Neural cell (in vitro differentiated cells): Measurements from ENCODE around the gene VIPR1. TPM values are rescaled to one million over a fixed set of nuclear protein-coding genes. Genes with fewer than 3 reads are reported as not detected.

Experiments used
- H2AFZ ChIP-seq: fragments of 200-600, 300-800 bp; sonication (generic), shearing (Covaris generic); 2 replicates; pipeline ENCODE4 v1.6.0; 2014; ENCODE audit warnings: low read depth, mild to moderate bottlenecking, antibody characterized with exemption, low read length, moderate library complexity
- H3F3A ChIP-seq: fragments of 200-600 bp; shearing (Covaris generic); 2 replicates; pipeline ENCODE4 v1.6.1; 2016; ENCODE audit warnings: mild to moderate bottlenecking, moderate library complexity, mixed read lengths, antibody characterized with exemption, low read length; ENCODE audit not compliant: insufficient read depth, poor library complexity, severe bottlenecking
- H3K27ac ChIP-seq: fragments of 200-600, 300-800 bp; sonication (generic), shearing (Covaris generic); 2 replicates; pipeline ENCODE4 v1.5.1; 2014; ENCODE audit warnings: mild to moderate bottlenecking, low read length, moderate library complexity
- H3K27me3 ChIP-seq: fragments of 300-800, 200-600 bp; sonication (generic), shearing (Covaris generic); 2 replicates; pipeline ENCODE4 v1.6.0; 2014; ENCODE audit warnings: mild to moderate bottlenecking, low read depth, low read length, moderate library complexity; ENCODE audit not compliant: insufficient read depth
- H3K36me3 ChIP-seq: fragments of 300-800, 200-600 bp; sonication (generic), shearing (Covaris generic); 2 replicates; pipeline ENCODE4 v1.5.1; 2014; ENCODE audit warnings: mild to moderate bottlenecking, antibody characterized with exemption, low read length, moderate library complexity; ENCODE audit not compliant: insufficient read depth
- H3K4me2 ChIP-seq: fragments of 300-800, 200-600 bp; sonication (generic), shearing (Covaris generic); 2 replicates; pipeline ENCODE4 v1.6.0; 2014; ENCODE audit warnings: mild to moderate bottlenecking, low read length
- H3K4me3 ChIP-seq: fragments of 300-800, 200-600 bp; sonication (generic), shearing (Covaris generic); 2 replicates; pipeline ENCODE4 v1.5.1; 2014; ENCODE audit warnings: mild to moderate bottlenecking, low read length, moderate library complexity
- H3K79me2 ChIP-seq: fragments of 200-600 bp; shearing (Covaris generic); replicated peaks from 2 replicates; pipeline ENCODE4 v1.6.0; 2014; ENCODE audit warnings: mild to moderate bottlenecking, low read length, moderate library complexity; ENCODE audit not compliant: insufficient read depth
- H3K9ac ChIP-seq: fragments of 300-800, 200-600 bp; sonication (generic), shearing (Covaris generic); 2 replicates; pipeline ENCODE4 v1.6.1; 2016; ENCODE audit warnings: mild to moderate bottlenecking, low read length, mixed read lengths
- H3K9me2 ChIP-seq: fragments of 200-600 bp; shearing (Covaris generic); 2 replicates; pipeline ENCODE4 v1.6.1; 2016; ENCODE audit warnings: mild to moderate bottlenecking, low read length, mixed read lengths; ENCODE audit not compliant: insufficient read depth
- H3K9me3 ChIP-seq: fragments of 200-600, 300-800 bp; sonication (generic), shearing (Covaris generic); 2 replicates; pipeline ENCODE4 v1.6.1; 2016; ENCODE audit warnings: mild to moderate bottlenecking, mixed run types, low read length, moderate library complexity, mixed read lengths
- H4K20me1 ChIP-seq: fragments of 200-600 bp; shearing (Covaris generic); 2 replicates; pipeline ENCODE4 v1.6.1; 2016; ENCODE audit warnings: mild to moderate bottlenecking, mixed run types; ENCODE audit not compliant: insufficient read depth
- EP300 ChIP-seq: fragments of 450-650 bp; conservative IDR thresholded peaks from 2 replicates; pipeline ENCODE4 v1.6.1; 2014; ENCODE audit warnings: antibody characterized with exemption, mild to moderate bottlenecking, moderate library complexity; ENCODE audit not compliant: poor library complexity, severe bottlenecking
- EZH2 ChIP-seq: fragments of 200-600, 300-800 bp; shearing (Covaris generic), sonication (generic); IDR thresholded peaks from 2 replicates; pipeline ENCODE4 v1.6.1; 2014; ENCODE audit warnings: antibody characterized with exemption, low read length, borderline replicate concordance, mild to moderate bottlenecking; ENCODE audit not compliant: insufficient read depth, poor library complexity, severe bottlenecking
- MXI1 ChIP-seq: fragments of 450-650 bp; conservative IDR thresholded peaks from 2 replicates; pipeline ENCODE4 v1.6.1; 2014; ENCODE audit warnings: antibody characterized with exemption, mild to moderate bottlenecking; ENCODE audit not compliant: poor library complexity, severe bottlenecking
- POLR2AphosphoS5 ChIP-seq: IDR thresholded peaks from 2 replicates; pipeline ENCODE4 v1.6.1; 2012
- RAD21 ChIP-seq: fragments of 450-650 bp; conservative IDR thresholded peaks from 2 replicates; pipeline ENCODE4 v1.6.1; 2014; ENCODE audit warnings: antibody characterized with exemption, mild to moderate bottlenecking, moderate library complexity
- SMC3 ChIP-seq: fragments of 450-650 bp; conservative IDR thresholded peaks from 2 replicates; pipeline ENCODE4 v1.6.1; 2014; ENCODE audit warnings: antibody characterized with exemption, mild to moderate bottlenecking, moderate library complexity; ENCODE audit not compliant: poor library complexity
- TAF1 ChIP-seq: IDR thresholded peaks from 2 replicates; pipeline ENCODE4 v1.6.1; 2012; ENCODE audit warnings: low read depth
- polyA plus RNA-seq: library from polyadenylated mRNA; depleted of rRNA; stranded (reverse); fragments of >200 nt; gene quantifications from 2 replicates; pipeline ENCODE4 v1.2.3, GENCODE V29; 2014
- TF ChIP-seq, protein P1 (sequence below): IDR thresholded peaks from 2 replicates; pipeline ENCODE4 v1.6.1; 2012; ENCODE audit warnings: borderline replicate concordance
- TF ChIP-seq, protein P2 (sequence below): fragments of 450-650 bp; IDR thresholded peaks from 2 replicates; pipeline ENCODE4 v1.5.1; 2014; ENCODE audit warnings: antibody characterized with exemption, mild to moderate bottlenecking, moderate library complexity; ENCODE audit not compliant: poor library complexity, severe bottlenecking

Gene VIPR1
- polyA plus RNA-seq, 1 donor from 2014 or later, result 1.6 TPM

DNA sequence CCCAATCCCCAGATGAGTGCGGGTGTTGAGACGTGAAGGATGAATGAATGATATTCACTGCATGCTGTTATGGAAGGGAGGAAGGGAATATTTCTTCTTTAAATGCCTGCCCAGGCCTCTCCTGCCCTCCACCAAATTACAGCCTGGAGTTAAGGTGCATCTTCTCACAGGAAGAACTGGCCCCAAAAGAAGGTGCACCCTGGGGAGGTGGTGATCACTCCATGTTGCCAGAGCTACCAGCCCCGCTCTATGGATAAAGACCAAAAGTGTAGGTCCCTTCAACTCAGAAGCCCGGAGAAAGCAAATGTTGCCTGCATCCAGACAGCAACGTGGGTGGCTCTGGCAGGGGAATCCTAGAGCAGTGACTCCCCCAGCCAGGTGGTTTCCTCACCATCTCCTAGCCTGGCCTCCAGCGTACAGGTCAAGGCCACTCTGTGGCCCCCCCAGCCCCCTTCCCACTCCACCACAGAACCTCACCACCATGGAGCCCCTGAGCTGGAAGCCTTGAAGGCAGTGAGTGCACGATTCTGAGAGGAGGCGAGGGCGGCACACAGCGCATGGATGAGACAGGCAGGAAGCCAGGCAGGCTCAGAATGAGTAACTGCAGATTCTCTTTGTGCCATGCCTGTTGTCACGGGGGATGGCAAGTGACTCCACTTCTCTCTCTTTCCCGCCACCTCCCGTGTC is 3.5 kb upstream of the VIPR1 start:
- Histone ChIP-seq H4K20me1 (no peaks in the 10 kb centered on the region), H3K79me2 (no peaks in the 10 kb centered on the region), H3K27me3 (peaks cover 50% of the 10 kb centered on the region), H3K4me3 (no peak overlapping the region), H3F3A (no peaks in the 10 kb centered on the region), H3K4me2 (no peak overlapping the region), H3K9me3 (no peaks in the 10 kb centered on the region), H3K36me3 (no peaks in the 10 kb centered on the region), H2AFZ (no peak overlapping the region), H3K9ac (no peak overlapping the region), H3K27ac (no peak overlapping the region), H3K9me2 (no peaks in the 10 kb centered on the region)
- TF ChIP-seq POLR2AphosphoS5 (no peak), EZH2 (no peak), EP300 (no peak), MXI1 (no peak), RAD21 (no peak), SMC3 (no peak), TAF1 (no peak)
- TF ChIP-seq, protein P1, sequence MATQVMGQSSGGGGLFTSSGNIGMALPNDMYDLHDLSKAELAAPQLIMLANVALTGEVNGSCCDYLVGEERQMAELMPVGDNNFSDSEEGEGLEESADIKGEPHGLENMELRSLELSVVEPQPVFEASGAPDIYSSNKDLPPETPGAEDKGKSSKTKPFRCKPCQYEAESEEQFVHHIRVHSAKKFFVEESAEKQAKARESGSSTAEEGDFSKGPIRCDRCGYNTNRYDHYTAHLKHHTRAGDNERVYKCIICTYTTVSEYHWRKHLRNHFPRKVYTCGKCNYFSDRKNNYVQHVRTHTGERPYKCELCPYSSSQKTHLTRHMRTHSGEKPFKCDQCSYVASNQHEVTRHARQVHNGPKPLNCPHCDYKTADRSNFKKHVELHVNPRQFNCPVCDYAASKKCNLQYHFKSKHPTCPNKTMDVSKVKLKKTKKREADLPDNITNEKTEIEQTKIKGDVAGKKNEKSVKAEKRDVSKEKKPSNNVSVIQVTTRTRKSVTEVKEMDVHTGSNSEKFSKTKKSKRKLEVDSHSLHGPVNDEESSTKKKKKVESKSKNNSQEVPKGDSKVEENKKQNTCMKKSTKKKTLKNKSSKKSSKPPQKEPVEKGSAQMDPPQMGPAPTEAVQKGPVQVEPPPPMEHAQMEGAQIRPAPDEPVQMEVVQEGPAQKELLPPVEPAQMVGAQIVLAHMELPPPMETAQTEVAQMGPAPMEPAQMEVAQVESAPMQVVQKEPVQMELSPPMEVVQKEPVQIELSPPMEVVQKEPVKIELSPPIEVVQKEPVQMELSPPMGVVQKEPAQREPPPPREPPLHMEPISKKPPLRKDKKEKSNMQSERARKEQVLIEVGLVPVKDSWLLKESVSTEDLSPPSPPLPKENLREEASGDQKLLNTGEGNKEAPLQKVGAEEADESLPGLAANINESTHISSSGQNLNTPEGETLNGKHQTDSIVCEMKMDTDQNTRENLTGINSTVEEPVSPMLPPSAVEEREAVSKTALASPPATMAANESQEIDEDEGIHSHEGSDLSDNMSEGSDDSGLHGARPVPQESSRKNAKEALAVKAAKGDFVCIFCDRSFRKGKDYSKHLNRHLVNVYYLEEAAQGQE, result no peak
- TF ChIP-seq, protein P2, sequence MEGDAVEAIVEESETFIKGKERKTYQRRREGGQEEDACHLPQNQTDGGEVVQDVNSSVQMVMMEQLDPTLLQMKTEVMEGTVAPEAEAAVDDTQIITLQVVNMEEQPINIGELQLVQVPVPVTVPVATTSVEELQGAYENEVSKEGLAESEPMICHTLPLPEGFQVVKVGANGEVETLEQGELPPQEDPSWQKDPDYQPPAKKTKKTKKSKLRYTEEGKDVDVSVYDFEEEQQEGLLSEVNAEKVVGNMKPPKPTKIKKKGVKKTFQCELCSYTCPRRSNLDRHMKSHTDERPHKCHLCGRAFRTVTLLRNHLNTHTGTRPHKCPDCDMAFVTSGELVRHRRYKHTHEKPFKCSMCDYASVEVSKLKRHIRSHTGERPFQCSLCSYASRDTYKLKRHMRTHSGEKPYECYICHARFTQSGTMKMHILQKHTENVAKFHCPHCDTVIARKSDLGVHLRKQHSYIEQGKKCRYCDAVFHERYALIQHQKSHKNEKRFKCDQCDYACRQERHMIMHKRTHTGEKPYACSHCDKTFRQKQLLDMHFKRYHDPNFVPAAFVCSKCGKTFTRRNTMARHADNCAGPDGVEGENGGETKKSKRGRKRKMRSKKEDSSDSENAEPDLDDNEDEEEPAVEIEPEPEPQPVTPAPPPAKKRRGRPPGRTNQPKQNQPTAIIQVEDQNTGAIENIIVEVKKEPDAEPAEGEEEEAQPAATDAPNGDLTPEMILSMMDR, result no peak

DNA sequence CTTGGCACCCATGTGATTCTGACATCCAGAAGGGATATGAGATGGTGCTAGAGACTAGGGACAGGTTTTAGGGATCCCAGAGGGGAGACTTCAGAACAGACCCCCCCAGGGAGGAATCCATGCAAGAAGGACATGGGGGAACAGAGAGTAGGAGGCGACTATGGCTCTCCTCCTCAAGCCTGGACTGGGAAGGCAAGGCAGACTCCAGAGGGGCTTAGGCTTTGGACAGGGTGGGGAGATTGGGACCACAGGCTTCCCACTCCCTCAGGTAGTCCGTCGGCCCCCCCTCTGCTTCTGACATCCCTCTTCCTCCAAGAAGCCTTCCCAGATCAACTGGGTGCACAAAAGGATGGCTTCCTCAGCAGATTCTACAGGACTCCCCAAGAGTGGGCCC is 3.0 kb upstream of the VIPR1 start:
- no peak overlapping the region for H2AFZ ChIP-seq
- H3K9ac ChIP-seq, result no peak overlapping the region
- TF ChIP-seq EZH2, result no peak
- no peak for TF ChIP-seq POLR2AphosphoS5
- no peak for TF ChIP-seq TAF1
- no peak for TF ChIP-seq SMC3
- TF ChIP-seq, protein P2, result no peak
- no peak for TF ChIP-seq MXI1
- TF ChIP-seq, protein P1, result no peak
- TF ChIP-seq EP300, result no peak
- no peak for TF ChIP-seq RAD21
- no peak overlapping the region for H3K4me2 ChIP-seq
- H3K9me2 ChIP-seq, result no peaks in the 10 kb centered on the region
- no peaks in the 10 kb centered on the region for H3K79me2 ChIP-seq
- H3K27me3 ChIP-seq, result peaks cover 53% of the 10 kb centered on the region
- H3K9me3 ChIP-seq, result no peaks in the 10 kb centered on the region
- H3K27ac ChIP-seq, result no peak overlapping the region
- H3F3A ChIP-seq, result no peaks in the 10 kb centered on the region
- H3K4me3 ChIP-seq, result no peak overlapping the region
- no peaks in the 10 kb centered on the region for H4K20me1 ChIP-seq
- no peaks in the 10 kb centered on the region for H3K36me3 ChIP-seq
